HL-60 (cell line): ENCODE measurements around the gene DLL3.

Experiments used
- GABPA ChIP-seq: IDR thresholded peaks from 2 replicates; pipeline ENCODE4 v1.6.1; 2012; ENCODE audit warnings: low read depth
- POLR2AphosphoS5 ChIP-seq: IDR thresholded peaks from 2 replicates; pipeline ENCODE4 v1.6.1; 2012; ENCODE audit warnings: low read depth
- REST ChIP-seq: IDR thresholded peaks from 2 replicates; pipeline ENCODE4 v1.6.1; 2012; ENCODE audit warnings: low read depth; ENCODE audit not compliant: insufficient replicate concordance
- TF ChIP-seq, protein P1 (sequence below): IDR thresholded peaks from one replicate; pipeline ENCODE4 v1.5.1; 2011; ENCODE audit warnings: low read length, control low read depth, inconsistent platforms; ENCODE audit not compliant: insufficient read depth

- TF ChIP-seq, protein P1, sequence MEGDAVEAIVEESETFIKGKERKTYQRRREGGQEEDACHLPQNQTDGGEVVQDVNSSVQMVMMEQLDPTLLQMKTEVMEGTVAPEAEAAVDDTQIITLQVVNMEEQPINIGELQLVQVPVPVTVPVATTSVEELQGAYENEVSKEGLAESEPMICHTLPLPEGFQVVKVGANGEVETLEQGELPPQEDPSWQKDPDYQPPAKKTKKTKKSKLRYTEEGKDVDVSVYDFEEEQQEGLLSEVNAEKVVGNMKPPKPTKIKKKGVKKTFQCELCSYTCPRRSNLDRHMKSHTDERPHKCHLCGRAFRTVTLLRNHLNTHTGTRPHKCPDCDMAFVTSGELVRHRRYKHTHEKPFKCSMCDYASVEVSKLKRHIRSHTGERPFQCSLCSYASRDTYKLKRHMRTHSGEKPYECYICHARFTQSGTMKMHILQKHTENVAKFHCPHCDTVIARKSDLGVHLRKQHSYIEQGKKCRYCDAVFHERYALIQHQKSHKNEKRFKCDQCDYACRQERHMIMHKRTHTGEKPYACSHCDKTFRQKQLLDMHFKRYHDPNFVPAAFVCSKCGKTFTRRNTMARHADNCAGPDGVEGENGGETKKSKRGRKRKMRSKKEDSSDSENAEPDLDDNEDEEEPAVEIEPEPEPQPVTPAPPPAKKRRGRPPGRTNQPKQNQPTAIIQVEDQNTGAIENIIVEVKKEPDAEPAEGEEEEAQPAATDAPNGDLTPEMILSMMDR: no peak
- TF ChIP-seq REST (no peak), GABPA (no peak), POLR2AphosphoS5 (no peak)
Observed at GRCh38 chr19:39496063-39496462, 2.7 kb upstream of the DLL3 start.
